ENCODE measurements around the gene SLC36A3. TPM values are rescaled to one million over a fixed set of nuclear protein-coding genes. Genes with fewer than 3 reads are reported as not detected.
"Not testable (repeated sequence)": the region's sequence is repeated elsewhere in the genome, so short reads cannot be mapped to it uniquely, and the experiment has no call there.

The SLC36A3 gene
- total RNA-seq, result not detected in 2 replicates

GRCh38 chr5:151303666-151304065 is at the start of gene SLC36A3:
SLC36A3 (minus strand) TSS chr5:151303766; CDS start chr5:151303354, 412 bp downstream.
- DNase-seq (ENCODE audit: low read depth in 2 of 2), result no peak

GRCh38 chr5:151351671-151352070 is 48.1 kb upstream of the SLC36A3 start:
- no peak for DNase-seq (ENCODE audit: low read depth in 2 of 2)

DNA sequence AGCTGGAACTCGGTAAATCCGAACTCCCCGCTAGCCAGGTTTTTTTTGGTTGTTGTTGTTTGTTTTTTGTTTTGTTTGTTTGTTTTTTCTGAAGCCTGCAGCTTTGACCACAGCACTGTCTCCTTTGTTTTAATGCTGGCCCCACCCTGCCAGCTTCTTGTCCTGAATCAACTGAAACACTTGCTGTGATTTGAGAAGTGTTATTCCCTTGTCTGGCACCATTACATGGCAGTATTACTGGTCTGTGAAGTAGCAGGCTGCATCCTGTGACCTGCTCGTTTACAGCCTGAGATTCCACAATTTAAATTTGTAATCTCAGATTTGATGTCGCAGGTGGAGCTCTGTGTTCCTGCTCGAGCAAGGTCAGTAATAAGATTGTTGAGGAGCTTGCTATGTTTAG is 45.2 kb upstream of the SLC36A3 start:
- DNase-seq (ENCODE audit: low read depth in 2 of 2), result no peak

GRCh38 chr5:151347369-151347768 is 43.8 kb upstream of the SLC36A3 start, which contains the start of gene SLC36A2:
SLC36A2 (minus strand) TSS chr5:151347559; CDS start chr5:151347460, 99 bp downstream.
- DNase-seq (ENCODE audit: low read depth in 2 of 2), result no peak

DNA sequence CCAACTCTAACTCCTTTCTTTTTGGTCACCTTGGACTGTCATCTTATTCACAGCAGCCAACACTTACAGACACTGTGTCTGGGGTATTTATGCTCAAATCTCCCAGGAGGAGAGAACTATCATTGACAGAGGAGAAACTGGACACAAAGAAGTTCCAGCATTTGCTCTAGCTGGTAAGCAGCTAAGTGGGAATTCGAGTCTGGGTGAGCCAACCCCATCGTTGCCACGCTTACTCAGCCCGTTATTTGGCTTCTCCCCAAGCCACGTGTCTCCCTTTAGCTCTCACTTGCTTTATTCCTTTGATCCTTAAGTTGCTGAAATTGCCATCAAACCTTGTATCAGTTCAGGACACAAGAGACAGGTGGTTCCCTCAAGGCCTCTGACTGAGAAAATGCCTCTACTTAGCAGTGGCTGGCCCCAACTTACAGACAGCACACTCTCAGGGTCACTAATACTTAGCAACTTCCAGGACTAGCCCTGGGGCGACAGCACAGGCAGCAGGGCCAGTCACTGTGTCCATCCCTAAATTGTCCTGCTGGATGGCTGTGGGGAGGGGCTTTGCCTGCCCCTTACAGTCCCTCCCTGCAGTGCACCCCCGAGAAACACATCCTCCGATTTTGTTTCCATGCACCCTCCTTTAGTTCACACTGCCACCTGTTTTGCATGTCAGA is 42.4 kb upstream of the SLC36A3 start:
- DNase-seq (ENCODE audit: low read depth in 2 of 2), result no peak

DNA sequence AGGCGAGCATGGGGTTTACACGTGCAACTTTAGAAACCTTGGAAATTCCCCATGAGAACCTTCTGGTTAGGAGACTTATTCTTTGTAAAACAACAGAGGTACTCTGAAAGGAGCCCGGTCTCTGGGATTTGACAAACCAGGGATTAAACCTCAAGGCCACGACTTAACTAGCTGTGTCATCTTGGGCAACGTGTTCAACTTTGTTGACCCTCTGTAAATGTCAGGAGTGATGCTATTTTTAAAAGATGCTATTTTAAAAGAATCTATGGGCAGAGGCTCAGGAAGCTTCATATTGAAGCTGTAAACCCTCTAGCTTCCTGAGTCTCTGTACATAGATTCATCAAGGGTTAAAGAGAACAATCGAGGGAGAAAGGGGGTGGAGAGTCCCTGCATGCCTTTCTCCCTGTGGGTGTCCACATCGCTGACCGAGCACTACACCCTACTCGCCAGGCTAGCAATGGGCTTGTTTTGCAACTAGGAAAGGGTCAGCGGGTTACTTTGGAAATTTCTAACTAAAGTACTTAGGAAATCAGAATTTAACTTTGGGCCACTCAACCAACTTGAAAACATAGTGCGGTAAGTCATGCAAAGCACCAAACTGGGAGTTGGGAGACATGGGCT is 41.7 kb upstream of the SLC36A3 start:
- no peak for DNase-seq (ENCODE audit: low read depth in 2 of 2)

DNA sequence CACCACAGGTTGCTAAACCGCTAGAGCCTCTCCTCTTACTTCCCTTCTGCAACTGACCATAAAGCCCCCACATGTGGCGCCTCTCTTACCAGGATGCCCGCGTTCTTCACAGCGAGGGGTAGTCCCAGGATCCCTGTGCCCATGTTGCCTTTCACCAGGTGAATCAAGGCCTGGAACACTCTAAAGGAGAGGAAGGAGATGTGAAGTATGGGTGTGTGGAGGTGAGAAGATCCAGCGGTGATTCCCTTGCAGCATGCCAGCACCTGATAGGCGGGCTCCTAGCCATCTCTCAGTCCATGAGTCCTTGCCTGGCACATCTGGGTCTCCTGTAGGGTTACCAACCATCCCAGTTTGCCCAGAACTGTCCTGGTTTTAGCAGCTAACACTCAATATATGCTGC is 40.5 kb upstream of the SLC36A3 start:
- no peak for DNase-seq (ENCODE audit: low read depth in 2 of 2)

GRCh38 chr5:151340004-151340403 is 36.4 kb upstream of the SLC36A3 start:
- DNase-seq (ENCODE audit: low read depth in 2 of 2), result no peak

GRCh38 chr5:151338734-151339133 is 35.2 kb upstream of the SLC36A3 start:
- no peak for DNase-seq (ENCODE audit: low read depth in 2 of 2)

DNA sequence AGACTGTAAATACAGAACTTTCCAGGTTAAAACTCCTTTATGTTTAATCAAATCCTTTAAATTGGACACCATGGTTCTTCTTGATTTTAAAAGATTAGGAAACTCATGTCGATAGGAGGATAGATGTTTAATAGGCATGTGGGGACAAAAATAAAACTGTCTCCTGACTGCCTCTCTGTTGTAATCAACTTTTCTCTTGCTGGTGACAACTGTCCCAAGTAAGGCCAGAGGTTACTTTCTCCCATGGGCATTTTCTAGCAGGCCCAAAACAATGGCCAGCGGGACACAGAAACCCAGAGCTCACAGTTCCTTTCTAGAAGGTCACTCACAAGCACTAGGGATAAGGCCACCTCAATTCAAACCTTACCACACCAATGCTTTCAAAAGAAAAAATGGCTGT is 29.3 kb upstream of the SLC36A3 start:
- DNase-seq (ENCODE audit: low read depth in 2 of 2), result no peak

DNA sequence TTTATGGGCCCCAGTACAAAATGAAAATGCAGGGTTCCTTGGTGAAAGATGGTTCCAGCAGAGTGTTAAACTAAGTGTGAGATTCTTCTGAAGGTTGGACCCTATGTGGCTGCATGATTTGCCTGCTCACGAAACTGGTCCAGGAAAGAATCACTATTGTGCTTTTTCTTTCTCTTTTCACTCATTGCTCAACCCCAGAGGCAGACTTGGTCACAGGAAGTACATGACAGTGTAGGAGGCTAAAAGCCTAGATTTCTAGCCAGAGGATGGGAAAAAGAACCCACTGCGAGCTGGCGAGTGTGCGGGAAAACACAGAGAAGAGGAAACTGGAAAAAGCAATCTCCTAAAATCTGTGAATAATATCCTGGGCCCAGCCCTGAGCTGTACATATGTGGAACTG is 25.2 kb upstream of the SLC36A3 start:
- DNase-seq (ENCODE audit: low read depth in 2 of 2), result no peak

- no peak for DNase-seq (ENCODE audit: low read depth in 2 of 2)
Measured at GRCh38 chr5:151327585-151327984, 24.0 kb upstream of the SLC36A3 start.

DNA sequence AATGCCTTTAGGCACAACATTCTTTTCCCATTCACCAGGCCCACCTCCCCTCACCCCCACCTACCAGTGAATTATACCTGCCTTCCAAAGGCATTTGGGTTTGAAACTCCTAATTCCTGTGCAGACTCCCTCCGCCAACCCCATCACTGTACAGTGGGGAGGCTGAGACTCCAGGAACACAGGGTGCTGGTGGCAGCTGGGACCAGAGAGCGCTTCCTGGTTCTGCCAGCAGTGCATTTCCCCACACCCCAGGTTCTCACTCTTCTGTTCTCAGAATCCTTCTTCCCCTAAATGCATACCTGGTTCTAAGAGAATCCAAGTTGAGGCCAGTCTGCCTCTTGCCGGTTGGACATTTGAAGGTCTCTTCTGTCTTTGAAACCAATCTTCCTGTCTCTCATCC is 22.7 kb upstream of the SLC36A3 start:
- no peak for DNase-seq (ENCODE audit: low read depth in 2 of 2)

GRCh38 chr5:151320481-151320880 is 16.9 kb upstream of the SLC36A3 start:
- no peak for DNase-seq (ENCODE audit: low read depth in 2 of 2)

- DNase-seq (ENCODE audit: low read depth in 2 of 2), result peak in 1 of 2 donors; percentile 23
Measured at GRCh38 chr5:151318850-151319732, 15.5 kb upstream of the SLC36A3 start.

DNA sequence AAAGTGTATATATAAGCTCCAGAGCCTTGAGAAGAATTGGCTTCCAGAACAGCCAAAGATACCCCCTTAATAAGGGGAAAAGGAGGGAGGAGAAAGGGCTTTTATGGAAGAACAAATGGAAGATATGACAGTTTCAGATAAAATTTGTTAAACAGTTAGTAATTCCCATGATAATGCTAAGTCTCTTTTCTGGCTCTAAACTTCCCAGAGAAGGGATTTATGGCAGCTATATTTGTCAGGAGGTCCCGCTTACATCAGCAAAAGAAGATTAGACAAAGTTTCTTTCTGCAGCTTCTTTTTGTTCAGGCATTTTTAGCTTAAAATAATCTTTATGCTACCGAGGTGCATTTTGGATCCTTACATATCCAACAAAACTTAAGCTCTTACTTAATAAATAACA is 14.3 kb upstream of the SLC36A3 start:
- no peak for DNase-seq (ENCODE audit: low read depth in 2 of 2)

DNA sequence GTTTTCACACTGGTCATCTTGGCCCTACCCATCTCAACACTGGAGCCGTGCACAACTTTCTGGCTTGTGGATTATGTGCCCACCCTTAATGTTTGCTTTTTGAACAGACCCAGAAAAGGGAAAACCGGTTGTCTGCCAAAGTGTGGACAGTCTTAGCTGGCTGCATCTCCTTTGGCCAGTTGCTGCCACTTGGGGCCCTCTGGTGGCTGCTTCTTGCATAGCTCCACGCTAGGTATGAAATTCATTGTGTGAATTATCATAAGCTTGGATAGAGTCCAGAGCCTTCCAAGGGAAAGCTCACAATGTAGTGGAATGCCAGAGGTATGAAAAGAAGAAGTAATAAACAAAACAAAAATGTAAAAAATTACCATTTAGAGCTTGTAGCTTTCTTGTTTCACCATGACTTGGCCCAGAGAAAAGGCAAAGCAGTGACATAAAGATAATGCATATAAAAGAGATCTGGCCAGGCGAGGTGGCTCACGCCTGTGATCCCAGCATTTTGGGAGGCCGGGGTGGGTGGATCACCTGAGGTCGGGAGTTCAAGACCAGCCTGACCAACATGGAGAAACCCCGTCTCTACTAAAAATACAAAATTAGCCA is 12.5 kb upstream of the SLC36A3 start:
- DNase-seq (ENCODE audit: low read depth in 2 of 2), result peak; percentile 73 to 74

- DNase-seq (ENCODE audit: low read depth in 2 of 2), result no peak
Measured at GRCh38 chr5:151313357-151313756, 9.8 kb upstream of the SLC36A3 start.

DNA sequence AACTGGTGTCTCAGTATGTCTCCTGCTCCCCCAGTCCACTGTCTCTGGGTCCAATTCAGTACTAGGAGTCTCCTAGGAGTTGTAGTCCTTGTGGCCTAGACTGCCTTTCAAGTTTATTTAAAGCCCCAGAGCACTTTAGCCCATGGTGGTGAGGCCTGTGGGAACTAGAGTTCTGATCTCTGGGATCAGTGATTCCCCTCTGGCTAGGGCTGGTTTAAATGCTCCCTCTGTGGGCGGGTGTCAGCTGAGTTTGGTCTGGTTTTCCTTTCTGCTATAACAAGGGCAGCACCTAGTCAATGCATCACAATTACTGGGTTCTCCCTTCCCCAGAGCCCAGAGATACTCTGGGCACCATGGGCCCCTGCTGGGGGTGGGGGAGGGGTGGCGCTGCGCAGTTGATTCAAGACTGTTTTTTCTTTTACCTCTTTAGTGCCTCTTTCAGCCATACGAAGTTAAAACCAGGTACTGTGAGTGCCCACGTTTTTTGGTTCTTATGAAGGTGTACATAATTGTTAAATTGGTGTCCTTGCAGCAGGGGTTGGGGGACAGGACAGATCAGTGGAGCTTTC is 9.3 kb upstream of the SLC36A3 start:
- DNase-seq (ENCODE audit: low read depth in 2 of 2), result no peak

GRCh38 chr5:151310932-151311331 is 7.4 kb upstream of the SLC36A3 start:
- no peak for DNase-seq (ENCODE audit: low read depth in 2 of 2)

GRCh38 chr5:151309821-151310220 is 6.3 kb upstream of the SLC36A3 start:
- DNase-seq (ENCODE audit: low read depth in 2 of 2), result not testable (repeated sequence)

- DNase-seq (ENCODE audit: low read depth in 2 of 2), result not testable (repeated sequence)
Measured at GRCh38 chr5:151309266-151309665, 5.7 kb upstream of the SLC36A3 start.

Data from lung microvascular endothelial cell (primary cell).